B cell (primary cell): ENCODE measurements around the gene SRPX2. TPM values are rescaled to one million over a fixed set of nuclear protein-coding genes. Genes with fewer than 3 reads are reported as not detected.
A peak's percentile ranks its signal among the peaks of the same experiment; 100 is the strongest.

Experiments used
- ATAC-seq: fragments of 200-7000 bp; cut with Tn5 transposase; one replicate; pipeline ENCODE4 v1.10.0; 2021; ENCODE audit warnings: low read depth, mild to moderate bottlenecking, moderate number of reproducible peaks, moderate library complexity
- CTCF ChIA-PET: fragments of 350-600 bp; sonication (Branson Sonifier 250); formaldehyde crosslinking; loops from one replicate; lab custom pipeline; 2021; ENCODE audit warnings: antibody characterized with exemption, inconsistent platforms; lab: Charles Lee
- POLR2A ChIA-PET: fragments of 350-600 bp; sonication (Branson Sonifier 250); formaldehyde crosslinking; loops from one replicate; lab custom pipeline; 2021; ENCODE audit warnings: antibody characterized with exemption; lab: Charles Lee
- DNase-seq: peaks from one replicate; pipeline ENCODE4 v3.0.0; 2013
- H2AFZ ChIP-seq: 2 replicates; pipeline ENCODE4 v1.6.1; 2012; ENCODE audit warnings: mild to moderate bottlenecking, low read depth, low read length; ENCODE audit not compliant: insufficient read depth, poor library complexity, severe bottlenecking
- H3K27ac ChIP-seq, 2 donors: 1 replicate in 1 of 2; 2 replicates in 1 of 2; pipeline ENCODE4 v1.5.1; 2012 to 2013; ENCODE audit warnings: low read length in 2 of 2, mild to moderate bottlenecking in 2 of 2, moderate library complexity in 1 of 2
- H3K27me3 ChIP-seq, 4 experiments: fragments of 200-600 bp in 1 of 4; sonication (generic) in 1 of 4; replicated peaks in 1 of 4; 1 replicate in 2 of 4; 2 replicates in 2 of 4; pipeline versions ENCODE4 v1.6.1 to v1.7.0; 2013 to 2016; ENCODE audit warnings: low read length in 3 of 4, mild to moderate bottlenecking in 2 of 4, mixed read lengths in 1 of 4, moderate library complexity in 1 of 4; ENCODE audit not compliant: insufficient read depth in 4 of 4, control insufficient read depth in 3 of 4; ENCODE audit errors: control extremely low read depth in 1 of 4
- H3K36me3 ChIP-seq, 2 experiments: replicated peaks in 1 of 2; 1 replicate in 1 of 2; 2 replicates in 1 of 2; pipeline versions ENCODE4 v1.6.1 to v1.7.1; 2013; ENCODE audit warnings: low read length in 1 of 2; ENCODE audit not compliant: insufficient read depth in 2 of 2, control insufficient read depth in 1 of 2; ENCODE audit errors: control extremely low read depth in 1 of 2, extremely low read depth in 1 of 2
- H3K4me1 ChIP-seq, 2 donors: fragments of 200-600 bp in 1 of 2; sonication (generic) in 1 of 2; 1 replicate in 1 of 2; 2 replicates in 1 of 2; pipeline versions ENCODE4 v1.5.1 to v1.6.1; 2013 to 2017; ENCODE audit warnings: low read length in 2 of 2; ENCODE audit not compliant: control insufficient read depth in 2 of 2, insufficient read depth in 2 of 2
- H3K4me2 ChIP-seq: replicated peaks from 2 replicates; pipeline ENCODE3; 2012; ENCODE audit warnings: mild to moderate bottlenecking, low read depth, low read length; ENCODE audit not compliant: poor library complexity, severe bottlenecking
- H3K4me3 ChIP-seq, 5 experiments: fragments of 200-600 bp in 1 of 5; sonication (generic) in 1 of 5; 1 replicate in 3 of 5; 2 replicates in 2 of 5; pipeline versions ENCODE4 v1.5.1 to v1.7.0; 2011 to 2016; ENCODE audit warnings: low read length in 4 of 5, mild to moderate bottlenecking in 4 of 5, low read depth in 2 of 5, control low read depth in 1 of 5, moderate library complexity in 1 of 5; ENCODE audit not compliant: insufficient read depth in 1 of 5; ENCODE audit errors: control extremely low read depth in 1 of 5, extremely low read depth in 1 of 5
- H3K79me2 ChIP-seq: fragments of 200-600 bp; sonication (generic); one replicate; pipeline ENCODE4 v1.6.0; 2016; ENCODE audit warnings: low read length; ENCODE audit not compliant: control insufficient read depth, insufficient read depth
- H3K9ac ChIP-seq: fragments of 200-600 bp; sonication (generic); 2 replicates; pipeline ENCODE4 v1.6.1; 2017; ENCODE audit warnings: mild to moderate bottlenecking, low read length, moderate library complexity
- H3K9me3 ChIP-seq, 3 donors: one replicate each; pipeline versions ENCODE4 v1.6.1 to v1.7.1; 2013; ENCODE audit warnings: low read length in 2 of 3; ENCODE audit not compliant: control insufficient read depth in 2 of 3, insufficient read depth in 1 of 3; ENCODE audit errors: control extremely low read depth in 1 of 3
- H4K20me1 ChIP-seq: 2 replicates; pipeline ENCODE4 v1.6.0; 2012; ENCODE audit warnings: mild to moderate bottlenecking, low read length; ENCODE audit not compliant: insufficient read depth, control insufficient read depth, poor library complexity, severe bottlenecking
- H3K27ac Mint-ChIP-seq: one replicate; pipeline ENCODE4 v1.8.0; 2021; ENCODE audit warnings: mixed read lengths
- H3K27me3 Mint-ChIP-seq: one replicate; pipeline ENCODE4 v1.8.0; 2021; ENCODE audit warnings: mixed read lengths
- H3K4me1 Mint-ChIP-seq: one replicate; pipeline ENCODE4 v1.8.0; 2021; ENCODE audit warnings: mixed read lengths
- H3K4me3 Mint-ChIP-seq: one replicate; pipeline ENCODE4 v1.8.0; 2021; ENCODE audit warnings: mixed read lengths
- H3K9me3 Mint-ChIP-seq: one replicate; pipeline ENCODE4 v1.8.0; 2022; ENCODE audit warnings: mixed read lengths; ENCODE audit not compliant: insufficient read depth
- EZH2 ChIP-seq: IDR thresholded peaks from 2 replicates; pipeline ENCODE4 v1.6.1; 2012; ENCODE audit warnings: borderline replicate concordance, low read depth, mild to moderate bottlenecking, moderate library complexity, low read length; ENCODE audit not compliant: insufficient read depth, poor library complexity, severe bottlenecking
- WGBS: methylation state at CpG from one replicate; pipeline ENCODE4 v1.1.5; 2013; ENCODE audit warnings: missing lambda C conversion rate; ENCODE audit not compliant: insufficient coverage; 5-methylcytosine and 5-hydroxymethylcytosine counted together
- intact Hi-C: fragments of 100-400 bp; cut with micrococcal nuclease; formaldehyde crosslinking; loops from one replicate; pipeline ENCODE4 v1.10.0; 2022
- polyA plus RNA-seq: library from polyadenylated mRNA; depleted of rRNA; stranded (reverse); fragments of >200 nt; gene quantifications from 2 replicates; pipeline ENCODE4 v1.2.3, GENCODE V29; 2012
- total RNA-seq, 2 donors: library from RNA; stranded (reverse); fragments of 120-200 nt in 1 of 2; gene quantifications; 1 replicate in 1 of 2; 2 replicates in 1 of 2; pipeline versions ENCODE4 v1.2.3 to v1.2.4, GENCODE V29; 2013 to 2022
- TF ChIP-seq, protein P1 (sequence below): fragments of 200-600 bp; IDR thresholded peaks from one replicate; pipeline ENCODE4 v1.8.0; 2022; ENCODE audit warnings: antibody characterized with exemption, mild to moderate bottlenecking

The SRPX2 gene
- total and polyA plus RNA-seq, 2 donors (not counting 1 experiment from before 2014, with no cell fraction given) = not detected

GRCh38 chrX:100615005-100615404 is 29.0 kb upstream of the SRPX2 start:
- Histone ChIP-seq H3K36me3 (no peaks in the 10 kb centered on the region), H2AFZ (no peak overlapping the region), H4K20me1 (no peaks in the 10 kb centered on the region), H3K9ac (no peak overlapping the region), H3K27ac (no peak overlapping the region), H3K4me2 (no peak overlapping the region), H3K4me1 (peaks cover 4 to 7% of the 10 kb centered on the region in 2 donors), H3K79me2 (no peaks in the 10 kb centered on the region), H3K27me3 (peaks cover 0 to 3% (median under 1%) of the 10 kb centered on the region in 4 experiments), H3K9me3 (no peaks in the 10 kb centered on the region), H3K4me3 (no peak overlapping the region)
- ATAC-seq = peak; percentile 62
- no peak for TF ChIP-seq EZH2
- TF ChIP-seq, protein P1, sequence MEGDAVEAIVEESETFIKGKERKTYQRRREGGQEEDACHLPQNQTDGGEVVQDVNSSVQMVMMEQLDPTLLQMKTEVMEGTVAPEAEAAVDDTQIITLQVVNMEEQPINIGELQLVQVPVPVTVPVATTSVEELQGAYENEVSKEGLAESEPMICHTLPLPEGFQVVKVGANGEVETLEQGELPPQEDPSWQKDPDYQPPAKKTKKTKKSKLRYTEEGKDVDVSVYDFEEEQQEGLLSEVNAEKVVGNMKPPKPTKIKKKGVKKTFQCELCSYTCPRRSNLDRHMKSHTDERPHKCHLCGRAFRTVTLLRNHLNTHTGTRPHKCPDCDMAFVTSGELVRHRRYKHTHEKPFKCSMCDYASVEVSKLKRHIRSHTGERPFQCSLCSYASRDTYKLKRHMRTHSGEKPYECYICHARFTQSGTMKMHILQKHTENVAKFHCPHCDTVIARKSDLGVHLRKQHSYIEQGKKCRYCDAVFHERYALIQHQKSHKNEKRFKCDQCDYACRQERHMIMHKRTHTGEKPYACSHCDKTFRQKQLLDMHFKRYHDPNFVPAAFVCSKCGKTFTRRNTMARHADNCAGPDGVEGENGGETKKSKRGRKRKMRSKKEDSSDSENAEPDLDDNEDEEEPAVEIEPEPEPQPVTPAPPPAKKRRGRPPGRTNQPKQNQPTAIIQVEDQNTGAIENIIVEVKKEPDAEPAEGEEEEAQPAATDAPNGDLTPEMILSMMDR = peak; percentile 43
- peaks cover 4% of the 10 kb centered on the region for H3K4me1 Mint-ChIP-seq
- no peak overlapping the region for H3K27ac Mint-ChIP-seq
- no peak overlapping the region for H3K4me3 Mint-ChIP-seq
- CTCF ChIA-PET = interaction anchor here (0.6 to 3.0 kb wide), 11 partner anchors 8 to 211 kb away, joined by 3 to 22 read pairs (median 4); partner anchors contain the start of gene TSPAN6
- POLR2A ChIA-PET = no interaction called here
- DNase-seq = peak; percentile 39
- intact Hi-C loops = loop anchor here (1.0 kb wide), 1 partner anchor 21 kb away; the partner anchor contains the start of gene TSPAN6
- 0% methylated on average over 1 of the region's 3 CpGs for WGBS
- H3K9me3 Mint-ChIP-seq = no peaks in the 10 kb centered on the region
- peaks cover 28% of the 10 kb centered on the region for H3K27me3 Mint-ChIP-seq

GRCh38 chrX:100623001-100623400 is 21.0 kb upstream of the SRPX2 start:
- no peak for DNase-seq
- Histone ChIP-seq H2AFZ (no peak overlapping the region), H3K4me3 (no peak overlapping the region), H3K36me3 (no peaks in the 10 kb centered on the region), H3K9me3 (peaks cover 0 to 3% (median 0%) of the 10 kb centered on the region in 3 donors), H3K4me2 (no peak overlapping the region), H4K20me1 (no peaks in the 10 kb centered on the region), H3K27me3 (no peaks in the 10 kb centered on the region), H3K4me1 (peaks cover 12 to 14% of the 10 kb centered on the region in 2 donors), H3K27ac (no peak overlapping the region), H3K79me2 (no peaks in the 10 kb centered on the region), H3K9ac (no peak overlapping the region)
- no peak for TF ChIP-seq EZH2
- TF ChIP-seq, protein P1 = no peak
- H3K9me3 Mint-ChIP-seq = no peaks in the 10 kb centered on the region
- no peak overlapping the region for H3K27ac Mint-ChIP-seq
- H3K4me1 Mint-ChIP-seq = peaks cover 12% of the 10 kb centered on the region
- CTCF ChIA-PET = no interaction called here
- POLR2A ChIA-PET = no interaction called here
- intact Hi-C loops = no loop called here
- H3K4me3 Mint-ChIP-seq = no peak overlapping the region
- WGBS = 100% methylated on average over 2 of the region's 4 CpGs
- peaks cover 4% of the 10 kb centered on the region for H3K27me3 Mint-ChIP-seq
- ATAC-seq = no peak
